Activated CD8-positive, alpha-beta memory T cell treated with anti-CD3 and anti-CD28 coated beads, Interleukin-2, amount 50 U/mL, for 48 hours (primary cell): ENCODE data around the gene CXADR.

Experiments used
- DNase-seq: peaks from one replicate; pipeline ENCODE4 v3.0.0-alpha.2; 2020

Gene CXADR

DNA sequence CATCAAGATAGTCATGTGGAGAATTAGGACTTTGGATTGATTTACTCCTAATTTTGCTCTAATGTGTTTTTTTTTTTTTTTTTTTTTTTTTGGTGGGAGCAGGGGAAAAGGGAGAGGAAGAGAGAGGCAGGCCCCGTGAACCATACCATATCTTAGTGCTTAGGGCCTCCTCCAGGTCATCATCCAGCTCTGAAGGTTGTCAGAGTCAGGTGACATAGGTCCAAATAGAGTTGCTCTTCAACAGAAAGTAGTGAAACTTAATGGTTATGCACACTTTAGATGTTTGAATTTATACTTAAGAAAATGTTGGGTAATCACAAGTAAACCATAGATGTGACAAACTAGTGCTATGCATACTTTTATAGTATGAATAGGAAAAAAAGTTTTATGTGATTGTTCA is 32.2 kb downstream of the CXADR start:
- DNase-seq: no peak

DNA sequence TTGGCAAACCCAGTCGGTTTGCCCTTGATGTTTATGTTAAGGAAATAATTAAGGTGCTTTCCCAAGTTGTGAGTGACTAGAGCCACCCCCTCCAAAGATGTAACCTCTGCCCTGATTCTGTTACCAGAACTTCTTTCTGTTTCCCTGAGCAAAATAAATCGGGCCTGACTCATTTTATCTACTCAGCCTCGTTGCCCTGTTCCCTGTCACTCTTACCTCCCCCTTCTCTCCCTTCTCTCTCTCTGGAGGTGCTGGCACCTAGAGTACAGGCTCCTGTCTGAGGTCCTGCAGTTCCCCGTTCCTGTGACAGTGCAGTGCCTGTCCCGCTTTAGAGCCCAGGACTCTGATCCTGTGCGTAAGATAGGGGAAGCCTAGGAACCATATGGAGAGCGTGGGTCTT is 35.4 kb downstream of the CXADR start:
- no peak for DNase-seq

DNA sequence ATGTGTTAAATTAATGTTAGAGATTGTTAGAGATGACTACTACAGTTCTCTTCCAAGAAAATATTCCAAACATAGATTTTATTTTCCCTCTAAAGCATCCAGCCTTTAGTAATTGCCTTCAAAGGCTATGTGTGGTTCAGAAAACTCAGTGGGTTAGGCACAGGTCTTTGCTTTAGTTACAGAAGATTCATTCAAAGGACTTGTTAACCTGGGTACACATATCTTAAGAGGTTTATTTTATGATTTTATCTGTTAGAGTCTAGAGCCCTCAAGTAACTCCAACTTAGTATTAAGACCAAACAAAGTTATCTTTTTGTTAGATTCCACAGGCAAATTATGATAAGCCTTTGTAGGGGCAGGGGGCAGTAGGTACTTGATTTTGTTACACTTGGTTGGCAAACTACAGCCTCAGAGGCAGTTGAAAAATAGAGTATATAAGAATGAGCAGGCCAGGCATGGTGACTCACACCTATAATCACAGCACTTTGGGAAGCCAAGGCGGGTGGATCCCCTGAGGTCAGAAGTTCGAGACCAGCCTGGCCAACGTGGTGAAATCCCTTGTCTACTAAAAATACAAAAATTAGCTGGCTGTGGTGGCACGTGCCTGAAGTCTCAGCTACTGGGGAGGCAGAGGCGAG is 37.9 kb downstream of the CXADR start:
- DNase-seq: no peak

DNA sequence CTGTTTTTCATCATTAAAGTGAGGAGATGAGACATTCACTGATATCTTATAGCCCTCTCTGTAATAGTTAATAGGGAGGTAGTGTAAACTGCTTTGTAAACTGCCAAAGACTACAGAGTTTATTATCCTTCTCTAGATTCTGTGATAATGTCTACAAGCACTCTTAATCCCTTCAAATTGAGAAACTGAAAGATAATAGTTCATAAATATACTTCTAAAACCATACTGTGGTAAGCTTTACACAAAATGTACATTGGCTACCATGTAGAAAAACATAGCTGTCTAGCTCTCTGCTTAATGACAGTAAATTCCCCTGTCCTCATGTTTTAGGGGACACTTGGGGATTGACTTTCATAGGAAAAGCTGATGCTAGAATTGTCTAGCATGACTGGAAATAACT is 39.6 kb downstream of the CXADR start:
- no peak for DNase-seq

DNA sequence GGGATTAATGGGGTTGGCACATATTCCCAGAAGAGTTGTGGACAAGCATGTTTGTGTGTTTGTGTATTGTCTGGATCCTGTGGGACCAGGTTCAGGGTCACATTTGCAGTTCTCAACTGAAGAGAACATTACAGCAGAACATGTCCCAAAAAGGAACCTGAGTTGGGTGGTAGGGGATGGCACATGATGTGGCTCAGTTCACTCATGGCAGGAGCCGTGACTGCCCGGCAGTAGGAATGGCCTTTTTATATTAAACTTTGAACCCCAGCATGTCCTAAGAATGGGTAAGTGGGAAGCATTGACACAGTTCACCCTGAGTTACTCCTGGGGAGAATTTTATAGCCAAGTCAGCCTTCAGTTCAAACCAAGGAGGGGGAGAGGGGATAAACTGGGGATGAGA is 41.3 kb downstream of the CXADR start:
- no peak for DNase-seq

DNA sequence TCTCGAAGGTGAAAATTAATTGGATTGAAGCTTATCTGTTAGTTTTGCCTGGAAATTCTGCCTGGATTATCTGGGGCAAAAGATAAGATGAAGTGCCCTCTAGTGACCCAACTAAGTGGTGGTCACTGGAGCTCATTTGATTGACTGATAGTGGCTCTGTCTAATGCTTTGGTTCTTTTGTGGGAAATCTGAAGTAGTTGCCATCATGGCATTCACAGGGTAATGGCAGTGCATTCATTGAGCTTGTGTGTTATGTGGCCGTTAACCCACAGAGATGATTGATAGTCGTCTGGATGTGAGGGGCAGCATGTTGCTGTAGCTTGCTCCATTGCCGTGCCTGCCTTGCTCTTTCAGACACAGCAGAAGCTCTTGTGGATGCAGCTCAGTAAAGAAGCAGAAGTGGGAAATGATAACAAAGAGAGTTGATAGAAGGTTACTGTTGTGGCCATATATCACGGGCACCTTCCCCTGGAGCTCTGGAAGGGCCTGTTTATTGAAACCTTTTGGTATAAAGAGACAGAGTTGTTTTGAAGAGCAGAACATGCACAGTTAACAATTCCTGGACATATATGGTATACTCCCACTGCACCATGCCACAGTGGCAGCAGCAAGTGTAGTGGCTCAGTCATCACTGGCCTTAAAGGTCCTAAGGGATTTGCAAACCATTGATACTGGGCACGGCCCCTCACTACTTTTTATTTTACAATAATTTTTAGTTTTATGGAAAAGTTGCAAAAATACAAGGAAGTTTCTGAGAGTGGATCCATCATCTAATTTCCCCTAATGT is 42.0 kb downstream of the CXADR start:
- DNase-seq: no peak

DNA sequence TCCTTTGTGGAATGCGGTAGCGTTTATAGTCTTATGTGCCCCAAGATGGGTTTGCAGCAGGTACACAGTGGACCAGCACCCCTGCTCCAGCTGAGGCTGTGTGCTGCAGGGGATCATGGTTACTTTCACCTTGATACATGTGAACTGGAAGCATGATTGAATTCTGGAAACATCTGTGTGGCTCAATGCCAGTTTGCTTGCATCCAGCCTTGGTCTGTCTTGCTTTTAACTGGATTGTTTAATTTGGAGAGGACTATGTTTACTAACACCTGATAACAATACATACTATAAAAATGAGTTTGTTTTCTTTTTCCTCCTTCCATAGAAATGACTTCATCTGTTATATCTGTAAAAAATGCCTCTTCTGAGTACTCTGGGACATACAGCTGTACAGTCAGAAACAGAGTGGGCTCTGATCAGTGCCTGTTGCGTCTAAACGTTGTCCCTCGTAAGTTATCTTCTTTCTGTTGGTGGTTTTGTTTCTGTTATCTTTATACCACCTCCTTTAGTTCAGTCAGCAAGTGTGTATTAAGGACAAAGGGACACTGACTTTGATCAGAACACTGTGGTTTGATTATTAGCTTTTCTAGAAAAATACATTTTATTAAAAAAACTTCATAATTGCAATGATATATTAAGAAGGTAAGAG is 47.7 kb downstream of the CXADR start:
- no peak for DNase-seq

DNA sequence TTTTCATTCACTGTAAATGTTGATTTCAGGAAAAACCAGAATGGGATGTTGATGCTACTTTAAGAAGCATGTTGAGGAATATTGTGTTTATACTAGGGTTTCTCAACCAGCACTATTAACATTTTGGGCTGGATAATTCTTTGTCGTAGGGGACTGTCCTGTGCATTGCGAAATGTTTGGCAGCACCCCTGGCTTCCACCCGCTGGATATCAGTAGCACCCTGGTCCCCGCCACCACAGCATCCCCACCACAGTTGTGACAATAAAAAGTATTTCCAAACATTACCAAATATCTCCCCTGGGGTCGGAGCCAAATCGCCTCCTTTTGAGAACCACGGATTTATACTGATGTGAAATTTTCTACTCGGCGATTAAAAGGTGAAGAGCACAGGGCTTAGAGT is 57.9 kb downstream of the CXADR start:
- DNase-seq: no peak

DNA sequence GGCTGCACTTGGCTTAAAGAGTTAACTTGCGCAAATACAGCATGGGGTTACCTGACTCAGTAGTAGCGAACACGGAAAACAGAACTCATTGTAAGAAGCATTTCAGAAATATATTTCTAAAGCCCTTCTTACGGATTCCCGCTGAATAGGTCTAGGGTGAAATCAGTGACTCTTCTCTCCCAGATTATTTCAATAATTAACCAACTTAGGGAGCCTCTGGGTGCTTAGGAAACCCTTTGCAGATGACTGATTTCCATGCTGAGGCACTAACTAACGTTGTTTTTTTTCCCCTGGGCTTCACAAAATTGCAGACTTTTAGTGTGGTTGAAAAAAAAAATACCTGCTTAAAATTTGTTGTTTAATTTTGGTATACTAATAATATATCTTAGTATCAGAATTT is 59.6 kb downstream of the CXADR start:
- no peak for DNase-seq

DNA sequence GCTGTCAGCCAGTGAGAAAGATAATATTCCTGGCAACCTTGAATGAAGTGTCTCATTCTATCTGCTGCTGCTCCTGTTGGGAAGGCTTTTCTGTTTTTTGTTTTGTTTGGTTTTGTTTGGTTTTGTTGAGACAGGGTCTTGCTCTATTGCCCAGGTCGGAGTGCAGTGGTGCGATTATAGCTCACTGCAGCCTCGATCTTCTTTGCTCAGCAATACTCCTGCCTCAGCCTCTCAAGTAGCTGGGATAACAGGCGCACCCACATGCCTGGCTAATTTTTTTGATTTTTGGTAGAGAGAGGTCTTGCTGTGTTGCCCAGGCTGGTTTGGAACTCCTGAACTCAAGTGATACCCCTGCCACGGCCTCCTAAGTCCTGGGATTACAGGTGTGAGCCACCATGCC is 62.2 kb downstream of the CXADR start:
- DNase-seq: no peak

DNA sequence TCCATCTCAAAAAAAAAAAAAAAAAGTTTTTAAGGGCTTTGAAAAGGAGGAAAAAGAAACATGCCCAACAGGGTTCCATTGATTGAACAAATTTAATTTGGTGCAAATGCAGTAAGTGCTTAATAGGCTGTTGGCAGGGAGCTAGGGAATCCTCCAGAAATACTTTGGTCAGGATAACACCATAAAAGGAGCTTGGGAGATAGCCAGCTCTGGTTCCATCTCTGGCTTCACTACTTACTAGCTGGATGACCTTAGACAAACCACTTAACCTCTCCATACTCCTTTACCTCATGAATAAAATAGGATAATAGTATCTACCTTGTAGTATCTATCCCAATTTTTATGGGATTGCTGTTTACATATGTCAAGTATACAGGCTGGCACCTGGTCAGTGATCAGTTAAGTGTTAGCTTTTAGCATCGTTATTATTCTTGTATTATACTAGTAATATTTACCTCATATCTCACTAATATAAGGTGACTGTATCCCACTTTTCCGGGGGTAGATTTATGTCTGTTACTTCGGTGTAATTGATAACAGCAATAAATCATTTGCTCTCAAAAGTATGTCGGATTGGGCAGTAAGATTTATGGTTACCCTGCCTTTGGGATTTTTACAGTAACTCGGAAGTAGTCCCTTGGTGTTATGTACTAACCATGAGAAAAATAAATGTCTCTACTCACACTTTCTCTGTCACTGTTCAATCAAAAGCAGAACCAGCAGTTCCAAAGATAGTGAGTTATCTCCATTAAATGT is 63.4 kb downstream of the CXADR start:
- no peak for DNase-seq

DNA sequence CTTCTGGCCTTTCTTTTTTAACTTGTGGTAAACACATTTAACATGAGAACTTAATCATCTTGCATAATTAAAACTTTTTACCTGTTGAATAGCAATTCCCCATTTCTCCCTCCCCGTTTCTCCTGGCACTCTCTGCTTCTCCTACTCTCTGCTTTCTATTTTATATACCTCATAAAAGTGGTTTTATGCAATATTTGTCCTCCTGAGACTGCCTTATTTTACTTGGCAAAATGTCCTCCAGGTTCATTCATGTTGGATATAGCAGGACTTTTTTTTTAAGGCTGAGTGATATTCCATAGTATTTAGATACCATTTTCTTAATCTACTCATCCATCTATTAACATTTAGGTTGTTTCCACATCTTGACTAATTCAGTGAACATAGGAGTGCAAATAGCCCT is 64.9 kb downstream of the CXADR start:
- DNase-seq: no peak

DNA sequence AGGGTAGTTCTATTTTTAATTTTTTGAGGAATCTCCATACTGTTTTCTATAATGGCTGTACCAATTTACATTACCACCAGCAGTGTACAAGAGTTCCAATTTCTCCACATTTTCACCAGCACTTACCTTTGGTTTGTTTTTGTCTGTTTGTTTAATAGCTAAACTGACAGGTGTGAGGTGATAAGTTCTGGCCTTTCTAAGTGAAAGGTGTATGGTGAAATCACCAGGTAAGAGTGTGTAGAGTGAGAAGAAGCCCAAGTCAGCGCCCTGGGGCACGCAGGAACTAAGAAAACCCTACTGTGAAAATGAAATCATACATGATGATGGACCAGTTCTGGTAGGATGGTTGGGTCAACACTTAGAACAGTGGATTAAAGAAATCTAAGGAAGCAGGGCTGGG is 65.3 kb downstream of the CXADR start:
- no peak for DNase-seq

DNA sequence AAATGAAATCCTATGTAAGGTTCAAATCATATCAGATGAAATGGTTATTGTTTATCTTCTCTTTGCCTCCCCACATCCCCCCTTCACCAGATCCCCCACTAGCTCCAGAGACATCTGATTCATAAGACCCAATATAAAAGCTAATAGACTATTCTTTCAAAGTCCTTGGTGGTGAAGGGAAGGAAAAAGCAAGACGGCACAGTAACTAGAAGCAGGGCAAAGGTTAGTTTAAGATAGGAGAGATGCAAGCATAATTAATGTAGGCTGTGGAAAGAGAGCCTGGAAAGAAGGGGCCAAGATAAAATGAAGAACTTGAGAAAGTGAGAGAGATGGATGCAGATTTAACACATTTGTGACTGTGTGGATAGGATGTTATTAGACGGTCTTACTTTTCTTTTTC is 66.0 kb downstream of the CXADR start:
- DNase-seq: no peak

DNA sequence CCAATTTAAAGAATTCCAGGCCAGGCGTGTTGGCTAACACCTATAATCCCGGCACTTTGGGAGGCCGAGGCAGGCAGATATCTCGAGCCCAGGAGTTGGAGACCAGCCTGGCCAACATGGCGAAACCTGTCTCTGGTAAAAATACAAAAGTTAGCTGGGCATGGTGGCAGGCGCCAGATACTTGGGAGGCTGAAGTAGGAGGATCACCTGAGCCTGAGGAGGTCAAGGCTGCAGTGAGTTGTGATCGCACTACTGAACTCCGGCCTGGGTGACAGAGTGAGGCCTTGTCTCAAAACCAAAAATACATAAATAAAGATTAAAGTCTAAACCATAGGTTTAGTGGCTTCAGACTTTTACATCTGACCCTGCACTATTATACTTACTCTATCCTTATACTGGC is 67.5 kb downstream of the CXADR start:
- no peak for DNase-seq

DNA sequence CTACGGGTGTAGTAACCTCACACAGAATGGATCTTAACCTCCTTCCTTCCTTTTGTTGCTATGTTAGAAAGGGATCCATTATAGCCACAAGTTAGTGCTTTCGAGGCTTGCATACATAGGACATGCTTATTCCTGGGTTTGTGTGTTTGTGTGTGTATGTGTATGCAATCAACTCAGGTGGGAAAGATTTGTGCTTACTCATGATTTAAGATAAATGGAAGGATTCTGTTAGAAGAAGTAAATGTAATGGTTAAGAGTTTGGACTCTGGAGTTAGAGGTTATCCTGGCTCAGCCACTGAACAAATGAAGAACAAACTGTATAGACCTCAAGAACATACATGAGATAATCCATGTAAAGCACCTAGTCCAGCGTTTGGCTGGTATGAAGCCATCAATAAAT is 71.1 kb downstream of the CXADR start:
- no peak for DNase-seq

DNA sequence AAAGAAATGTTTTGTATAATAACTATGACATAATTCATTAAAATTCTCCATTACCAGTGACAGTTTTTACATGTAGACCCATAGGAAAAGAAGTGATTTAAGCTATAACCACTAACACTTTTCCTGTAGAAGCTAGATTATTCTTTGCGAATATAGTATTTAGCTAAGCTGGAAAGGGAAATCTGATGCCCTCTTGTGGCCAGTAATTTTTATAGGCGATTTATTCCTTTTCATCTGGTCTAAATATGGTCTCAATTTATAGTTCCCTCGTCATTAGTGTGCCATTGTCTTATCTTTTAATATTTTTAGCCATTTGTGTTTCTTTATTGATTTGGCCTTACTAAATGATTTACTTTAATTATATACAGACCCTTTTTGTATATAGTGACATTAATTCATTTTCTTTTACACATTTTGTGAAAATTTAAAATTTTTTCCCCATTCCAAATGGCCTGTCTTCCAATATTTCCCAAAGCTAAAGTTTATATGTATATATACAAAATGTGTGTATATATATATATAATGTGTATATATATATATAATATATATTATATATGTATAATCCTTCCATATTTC is 73.1 kb downstream of the CXADR start:
- DNase-seq: no peak

DNA sequence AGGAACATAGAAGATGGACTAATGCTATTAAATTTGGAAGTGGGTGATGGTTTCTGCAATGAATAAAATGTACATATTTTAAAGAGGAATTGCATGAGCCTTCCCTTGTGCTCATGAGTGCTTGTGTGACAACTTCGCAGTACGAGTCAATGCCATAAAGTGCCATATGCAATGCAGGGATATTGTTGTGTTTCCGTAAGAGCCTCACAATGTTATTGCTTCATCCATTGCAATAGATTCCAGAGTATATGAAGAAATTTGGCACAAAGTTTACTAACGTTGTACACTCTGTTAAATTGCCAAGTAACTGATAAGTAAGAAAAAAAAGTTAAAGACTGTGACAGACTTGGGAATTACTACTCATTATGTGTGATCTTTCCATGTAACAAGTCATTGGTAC is 77.6 kb downstream of the CXADR start:
- no peak for DNase-seq

DNA sequence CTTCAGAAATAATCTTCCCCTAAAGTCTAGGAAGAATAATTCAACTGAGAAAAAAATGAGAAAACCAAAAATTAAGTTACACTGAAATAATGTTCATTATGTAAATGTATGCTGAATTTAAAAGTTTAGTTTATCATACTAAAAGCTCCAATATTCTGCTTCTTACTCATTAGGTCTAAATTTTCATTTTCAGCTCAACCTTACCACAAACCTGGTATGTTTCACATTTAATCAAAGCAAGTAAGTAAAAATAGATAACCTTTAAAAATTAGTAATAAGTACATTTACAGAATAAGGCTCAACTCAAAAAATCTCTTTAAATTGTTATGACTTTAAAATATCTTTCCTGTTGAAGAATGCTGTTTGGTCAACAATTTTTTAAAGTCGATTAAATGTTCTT is 84.8 kb downstream of the CXADR start:
- no peak for DNase-seq

DNA sequence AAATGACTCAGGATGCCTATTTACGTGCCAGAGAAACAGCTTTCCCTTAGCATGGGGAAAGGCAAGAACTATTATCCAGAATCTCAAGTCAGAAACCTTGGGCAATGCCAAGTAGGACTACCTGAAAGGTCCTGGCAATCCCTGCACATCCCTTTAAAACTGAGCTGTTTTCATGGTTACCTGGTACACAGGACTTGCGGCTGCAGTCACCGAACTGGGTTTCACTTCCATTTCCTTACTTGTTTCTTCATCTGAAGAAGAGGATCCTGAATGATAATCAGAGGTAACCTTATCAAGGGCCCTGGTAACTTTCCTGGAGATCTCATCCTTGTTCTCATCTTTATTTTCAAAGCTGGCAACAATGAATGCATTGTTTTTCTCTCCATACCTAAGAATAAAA is 85.6 kb downstream of the CXADR start:
- DNase-seq: no peak

DNA sequence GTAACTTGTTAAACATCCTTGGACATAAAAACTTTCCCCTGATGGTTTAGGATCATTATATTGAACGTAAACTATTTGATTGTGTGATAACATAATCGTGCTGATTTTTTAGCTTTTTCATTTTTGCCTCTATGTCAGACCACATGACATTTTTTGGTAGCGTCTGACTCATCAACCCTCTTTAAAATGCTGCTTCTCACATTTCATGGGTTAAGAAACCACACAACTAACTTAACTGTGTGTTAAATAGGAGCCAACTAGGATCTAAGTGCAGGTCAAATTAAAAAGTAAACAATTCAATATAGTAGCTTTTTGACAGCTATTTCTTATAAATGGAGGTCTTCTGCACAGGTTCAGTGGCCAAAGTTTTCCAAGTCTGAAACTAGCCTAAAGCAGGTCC is 90.0 kb downstream of the CXADR start:
- DNase-seq: no peak

DNA sequence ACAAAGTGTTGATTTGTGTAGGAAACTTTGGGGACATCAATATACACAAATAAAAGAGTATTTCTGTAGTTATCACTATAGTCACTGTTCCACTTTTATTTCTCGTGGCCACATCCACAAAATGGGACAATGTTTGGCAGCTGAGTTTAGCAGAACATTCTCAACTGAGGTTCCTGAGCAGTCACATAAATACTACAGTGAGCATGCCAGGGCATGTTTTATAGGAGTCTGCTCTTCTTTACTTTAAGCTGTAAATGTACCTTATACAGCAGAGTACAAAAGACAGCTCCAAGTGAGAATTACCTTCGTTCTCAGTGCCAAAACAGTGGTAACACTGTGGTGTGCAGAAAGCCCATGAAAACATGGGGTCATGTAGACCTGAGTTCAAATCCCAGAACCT is 94.8 kb downstream of the CXADR start:
- DNase-seq: no peak

DNA sequence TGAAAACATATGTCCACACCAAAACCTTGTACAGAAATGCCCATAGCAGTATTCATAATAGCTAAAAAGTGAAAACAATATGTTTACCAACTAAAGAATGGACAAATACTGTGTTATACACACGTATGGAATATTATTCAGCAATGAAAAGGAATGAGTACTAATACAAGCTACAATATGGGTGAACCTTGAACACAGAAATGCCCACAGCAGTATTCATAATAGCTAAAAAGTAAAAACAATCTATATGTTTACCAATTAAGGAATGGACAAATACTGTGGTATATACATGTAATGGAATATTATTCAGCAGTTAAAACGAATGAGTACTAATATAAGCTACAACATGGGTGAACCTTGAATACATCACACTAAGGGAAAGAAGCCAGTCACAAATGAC is 96.8 kb downstream of the CXADR start:
- DNase-seq: no peak
